Hepatocyte (in vitro differentiated cells): Measurements from ENCODE around the gene SIRT2. TPM values are rescaled to one million over a fixed set of nuclear protein-coding genes. Genes with fewer than 3 reads are reported as not detected.

Source experiments
- DNase-seq: peaks from one replicate; pipeline ENCODE4 v3.0.0-alpha.2; 2016; ENCODE audit warnings: low spot score
- H2AFZ ChIP-seq: fragments of 200-600 bp; sonication (generic); 2 replicates; pipeline ENCODE4 v1.6.0; 2016; ENCODE audit warnings: antibody characterized with exemption, mild to moderate bottlenecking
- H3K27ac ChIP-seq: fragments of 200-600 bp; sonication (generic); 2 replicates; pipeline ENCODE4 v1.5.1; 2016; ENCODE audit warnings: mild to moderate bottlenecking
- H3K27me3 ChIP-seq: fragments of 200-600 bp; sonication (generic); 2 replicates; pipeline ENCODE4 v1.6.1; 2016
- H3K36me3 ChIP-seq: fragments of 200-600 bp; sonication (generic); replicated peaks from 2 replicates; pipeline ENCODE4 v1.5.1; 2016; ENCODE audit warnings: low read depth; ENCODE audit not compliant: insufficient read depth
- H3K4me1 ChIP-seq: fragments of 200-600 bp; sonication (generic); 2 replicates; pipeline ENCODE4 v1.5.1; 2016; ENCODE audit warnings: mild to moderate bottlenecking, moderate library complexity; ENCODE audit not compliant: insufficient read depth
- H3K4me2 ChIP-seq: fragments of 200-600 bp; sonication (generic); 2 replicates; pipeline ENCODE4 v1.6.0; 2016
- H3K4me3 ChIP-seq: fragments of 200-600 bp; sonication (generic); 2 replicates; pipeline ENCODE4 v1.5.1; 2016; ENCODE audit warnings: mild to moderate bottlenecking
- H3K79me2 ChIP-seq: fragments of 200-600 bp; sonication (generic); 2 replicates; pipeline ENCODE4 v1.6.0; 2017; ENCODE audit warnings: mild to moderate bottlenecking
- H3K9me2 ChIP-seq: fragments of 200-600 bp; sonication (generic); replicated peaks from 2 replicates; pipeline ENCODE4 v1.6.0; 2017; ENCODE audit warnings: mild to moderate bottlenecking; ENCODE audit not compliant: insufficient read depth
- H3K9me3 ChIP-seq: fragments of 200-600 bp; sonication (generic); 2 replicates; pipeline ENCODE4 v1.5.1; 2016; ENCODE audit warnings: low read depth, mild to moderate bottlenecking
- H4K20me1 ChIP-seq: fragments of 200-600 bp; sonication (generic); 2 replicates; pipeline ENCODE4 v1.6.0; 2016; ENCODE audit warnings: mild to moderate bottlenecking; ENCODE audit not compliant: insufficient read depth, poor library complexity, severe bottlenecking
- EZH2 ChIP-seq: fragments of 200-600 bp; sonication (generic); IDR thresholded peaks from 2 replicates; pipeline ENCODE4 v1.6.1; 2016; ENCODE audit warnings: antibody characterized with exemption, mild to moderate bottlenecking, borderline replicate concordance
- EZH2phosphoT487 ChIP-seq: fragments of 200-600 bp; sonication (generic); IDR thresholded peaks from one replicate; pipeline ENCODE4 v1.6.1; 2018; ENCODE audit warnings: antibody characterized with exemption, mild to moderate bottlenecking, low read depth, moderate library complexity; ENCODE audit not compliant: unreplicated experiment, severe bottlenecking
- WGBS: methylation state at CpG from one replicate; pipeline ENCODE4 v1.1.6; 2016; ENCODE audit warnings: low lambda C conversion rate; ENCODE audit errors: missing lambda C conversion rate; 5-methylcytosine and 5-hydroxymethylcytosine counted together
- polyA plus RNA-seq: library from polyadenylated mRNA; unstranded; fragments of >200 nt; fragmentation: Nextera tagmentation; extraction: Ambion mirVana; gene quantifications from 2 replicates; pipeline ENCODE4 v1.2.1, GENCODE V29; 2016
- total RNA-seq: library from RNA; depleted of rRNA; stranded (reverse); fragments of >200 nt; gene quantifications from 2 replicates; pipeline ENCODE4 v1.2.3, GENCODE V29; 2014
- TF ChIP-seq, protein P1 (sequence below): fragments of 200-600 bp; sonication (generic); IDR thresholded peaks from 2 replicates; pipeline ENCODE4 v1.5.1; 2016; ENCODE audit warnings: antibody characterized with exemption, mild to moderate bottlenecking; ENCODE audit not compliant: poor library complexity

Gene SIRT2
- total and polyA plus RNA-seq, 2 experiments from 2014 or later: 52.1 to 75.9 TPM

GRCh38 chr19:38910488-38910887, 11.1 kb upstream of the SIRT2 start:
- Histone ChIP-seq H3K4me3 (no peak overlapping the region), H3K36me3 (no peaks in the 10 kb centered on the region), H3K27ac (no peak overlapping the region), H3K9me3 (no peaks in the 10 kb centered on the region), H3K79me2 (no peaks in the 10 kb centered on the region), H3K4me1 (no peaks in the 10 kb centered on the region), H3K27me3 (no peaks in the 10 kb centered on the region), H3K4me2 (no peak overlapping the region), H4K20me1 (no peaks in the 10 kb centered on the region), H2AFZ (no peak overlapping the region), H3K9me2 (no peaks in the 10 kb centered on the region)
- WGBS: 96% methylated on average over 6 of the region's 12 CpGs
- TF ChIP-seq, protein P1, sequence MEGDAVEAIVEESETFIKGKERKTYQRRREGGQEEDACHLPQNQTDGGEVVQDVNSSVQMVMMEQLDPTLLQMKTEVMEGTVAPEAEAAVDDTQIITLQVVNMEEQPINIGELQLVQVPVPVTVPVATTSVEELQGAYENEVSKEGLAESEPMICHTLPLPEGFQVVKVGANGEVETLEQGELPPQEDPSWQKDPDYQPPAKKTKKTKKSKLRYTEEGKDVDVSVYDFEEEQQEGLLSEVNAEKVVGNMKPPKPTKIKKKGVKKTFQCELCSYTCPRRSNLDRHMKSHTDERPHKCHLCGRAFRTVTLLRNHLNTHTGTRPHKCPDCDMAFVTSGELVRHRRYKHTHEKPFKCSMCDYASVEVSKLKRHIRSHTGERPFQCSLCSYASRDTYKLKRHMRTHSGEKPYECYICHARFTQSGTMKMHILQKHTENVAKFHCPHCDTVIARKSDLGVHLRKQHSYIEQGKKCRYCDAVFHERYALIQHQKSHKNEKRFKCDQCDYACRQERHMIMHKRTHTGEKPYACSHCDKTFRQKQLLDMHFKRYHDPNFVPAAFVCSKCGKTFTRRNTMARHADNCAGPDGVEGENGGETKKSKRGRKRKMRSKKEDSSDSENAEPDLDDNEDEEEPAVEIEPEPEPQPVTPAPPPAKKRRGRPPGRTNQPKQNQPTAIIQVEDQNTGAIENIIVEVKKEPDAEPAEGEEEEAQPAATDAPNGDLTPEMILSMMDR: no peak
- TF ChIP-seq EZH2 (no peak), EZH2phosphoT487 (no peak)
- DNase-seq: no peak

DNA sequence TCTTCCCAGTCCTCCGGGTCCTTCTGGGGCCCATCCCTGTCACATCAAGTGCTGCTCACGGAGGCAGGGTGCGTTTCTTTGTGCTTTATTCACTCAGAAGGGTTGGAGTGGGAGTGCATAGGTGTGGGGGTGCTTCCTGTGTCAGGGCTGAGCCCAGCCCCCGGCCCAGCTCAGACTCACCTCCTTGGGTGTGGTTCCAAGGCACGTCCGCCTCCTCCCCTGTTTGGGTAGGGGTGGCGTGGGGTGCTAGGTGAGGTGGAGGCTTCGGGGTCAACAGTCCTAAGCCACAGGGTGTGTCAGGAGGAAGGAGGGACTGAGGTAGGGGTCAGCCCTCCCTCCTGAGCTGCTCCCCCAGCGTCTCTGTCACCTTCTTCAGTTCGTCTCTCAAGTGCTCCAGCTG, 9.5 kb upstream of the SIRT2 start:
- DNase-seq: no peak
- Histone ChIP-seq H2AFZ (no peak overlapping the region), H3K27ac (no peak overlapping the region), H3K9me3 (no peaks in the 10 kb centered on the region), H3K79me2 (no peaks in the 10 kb centered on the region), H3K36me3 (no peaks in the 10 kb centered on the region), H3K4me3 (no peak overlapping the region), H3K4me2 (no peak overlapping the region), H3K4me1 (no peaks in the 10 kb centered on the region), H3K9me2 (no peaks in the 10 kb centered on the region), H4K20me1 (no peaks in the 10 kb centered on the region), H3K27me3 (no peaks in the 10 kb centered on the region)
- 89% methylated on average over 10 of the region's 10 CpGs for WGBS
- TF ChIP-seq EZH2 (no peak), EZH2phosphoT487 (no peak)
- TF ChIP-seq, protein P1: no peak

- no peak overlapping the region for H3K4me2 ChIP-seq
- H3K79me2 ChIP-seq: peaks cover 12% of the 10 kb centered on the region
- over 99% methylated on average over 11 of the region's 12 CpGs for WGBS
- no peak overlapping the region for H3K27ac ChIP-seq
- no peaks in the 10 kb centered on the region for H4K20me1 ChIP-seq
- H3K4me3 ChIP-seq: no peak overlapping the region
- no peak overlapping the region for H2AFZ ChIP-seq
- TF ChIP-seq EZH2: no peak
- TF ChIP-seq EZH2phosphoT487: no peak
- TF ChIP-seq, protein P1: no peak
- DNase-seq: no peak
- H3K9me3 ChIP-seq: no peaks in the 10 kb centered on the region
- no peaks in the 10 kb centered on the region for H3K9me2 ChIP-seq
- no peaks in the 10 kb centered on the region for H3K36me3 ChIP-seq
- no peaks in the 10 kb centered on the region for H3K27me3 ChIP-seq
- no peaks in the 10 kb centered on the region for H3K4me1 ChIP-seq
Observed at GRCh38 chr19:38907670-38908069, 8.3 kb upstream of the SIRT2 start.

DNA sequence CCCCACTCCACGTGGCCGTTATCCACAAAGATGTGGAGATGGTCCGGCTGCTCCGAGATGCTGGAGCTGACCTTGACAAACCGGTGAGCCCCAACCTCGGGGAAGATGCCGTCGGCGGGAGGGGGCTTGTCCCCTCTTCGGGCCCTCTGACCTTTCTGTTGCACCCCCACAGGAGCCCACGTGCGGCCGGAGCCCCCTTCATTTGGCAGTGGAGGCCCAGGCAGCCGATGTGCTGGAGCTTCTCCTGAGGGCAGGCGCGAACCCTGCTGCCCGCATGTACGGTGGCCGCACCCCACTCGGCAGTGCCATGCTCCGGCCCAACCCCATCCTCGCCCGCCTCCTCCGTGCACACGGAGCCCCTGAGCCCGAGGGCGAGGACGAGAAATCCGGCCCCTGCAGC, 7.8 kb upstream of the SIRT2 start:
- Histone ChIP-seq H3K79me2 (peaks cover 16% of the 10 kb centered on the region), H3K27me3 (no peaks in the 10 kb centered on the region), H3K4me2 (no peak overlapping the region), H4K20me1 (no peaks in the 10 kb centered on the region), H3K4me3 (no peak overlapping the region), H3K9me3 (no peaks in the 10 kb centered on the region), H3K4me1 (no peaks in the 10 kb centered on the region), H3K27ac (no peak overlapping the region), H3K36me3 (no peaks in the 10 kb centered on the region), H3K9me2 (no peaks in the 10 kb centered on the region), H2AFZ (no peak overlapping the region)
- DNase-seq: no peak
- WGBS: 97% methylated on average over 24 of the region's 29 CpGs
- no peak for TF ChIP-seq EZH2phosphoT487
- no peak for TF ChIP-seq EZH2
- TF ChIP-seq, protein P1: no peak
